Measurements from ENCODE around the gene PDPR.
"Not testable (repeated sequence)": the region's sequence is repeated elsewhere in the genome, so short reads cannot be mapped to it uniquely, and the experiment has no call there.

DNA sequence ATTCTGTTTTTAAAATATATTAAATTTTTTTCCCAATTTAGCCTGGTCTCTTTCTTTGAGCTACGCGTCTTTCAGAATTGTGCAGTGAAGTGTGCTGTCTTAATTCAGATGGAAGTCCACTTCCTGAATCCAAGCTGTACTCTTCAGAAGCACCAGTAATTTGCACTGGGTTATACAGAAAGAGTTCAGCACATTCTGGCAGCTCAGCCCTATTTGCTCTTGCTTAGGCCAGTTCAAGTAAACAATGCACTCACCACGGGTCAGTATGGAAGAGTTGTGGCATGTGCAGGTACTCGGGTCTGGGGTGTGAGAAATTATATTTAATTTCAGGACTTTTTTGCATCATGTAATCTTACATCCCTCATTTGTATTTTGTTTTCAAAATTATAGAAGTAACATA, 25.3 kb upstream of the PDPR start:
- TF ChIP-seq CTCF (IDR thresholded peaks at IDR 0.05; ENCODE audit: low read depth, low read length); POLR2A (IDR thresholded peaks at IDR 0.05; ENCODE audit: extremely low read depth, insufficient read length); MYC (IDR thresholded peaks at IDR 0.05; ENCODE audit: low read depth, low read length): not testable (repeated sequence)
- TF ChIP-seq, protein P1, sequence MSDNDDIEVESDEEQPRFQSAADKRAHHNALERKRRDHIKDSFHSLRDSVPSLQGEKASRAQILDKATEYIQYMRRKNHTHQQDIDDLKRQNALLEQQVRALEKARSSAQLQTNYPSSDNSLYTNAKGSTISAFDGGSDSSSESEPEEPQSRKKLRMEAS (IDR thresholded peaks at IDR 0.05; ENCODE audit: low read depth, low read length) = not testable (repeated sequence)

Data from NB4 (cell line).